ENCODE measurements around the gene ALOX15. TPM values are rescaled to one million over a fixed set of nuclear protein-coding genes. Genes with fewer than 3 reads are reported as not detected.
"Not testable (repeated sequence)": the region's sequence is repeated elsewhere in the genome, so short reads cannot be mapped to it uniquely, and the experiment has no call there.

ALOX15 gene
- total RNA-seq, 1 donor from 2014 or later, result not detected

DNA sequence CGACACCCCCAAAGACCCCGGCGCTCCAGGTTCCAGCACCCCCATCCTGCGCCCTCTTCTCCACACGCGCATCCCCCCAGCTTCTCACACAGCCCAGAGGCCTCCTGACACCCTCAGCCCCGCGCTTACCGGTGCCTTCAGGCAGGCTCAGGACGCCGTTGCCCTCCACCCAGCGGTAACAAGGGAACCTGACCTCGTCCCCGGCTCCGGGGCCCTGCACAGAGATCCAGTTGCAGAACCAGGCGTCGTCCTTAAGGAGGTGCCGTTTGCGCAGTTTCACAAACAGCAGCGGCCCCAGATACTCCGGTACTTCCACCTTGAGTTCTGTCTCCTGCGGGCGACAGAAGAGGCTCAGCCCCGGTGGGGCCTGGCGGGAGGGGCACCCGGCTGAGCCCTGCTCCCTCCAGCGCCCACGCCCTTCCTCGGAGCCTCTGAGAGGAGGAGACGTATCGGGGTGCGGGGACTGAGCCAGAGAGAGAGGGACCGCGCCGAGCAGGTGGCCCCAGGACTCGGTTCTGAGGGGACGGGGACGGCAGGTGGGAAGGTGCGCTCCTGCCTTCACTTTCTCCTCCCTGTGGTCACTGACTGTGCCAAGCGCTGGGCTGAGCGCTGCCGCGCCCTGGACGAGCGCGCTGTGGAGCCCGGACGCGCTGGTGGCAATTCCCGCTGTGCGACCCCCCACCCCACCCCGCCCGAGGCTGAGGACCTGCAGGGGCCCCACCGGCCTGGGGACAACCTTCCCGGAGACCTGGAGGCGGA, 2.0 kb downstream of the ALOX15 start:
- H3K27ac Mint-ChIP-seq; H3K36me3 Mint-ChIP-seq (ENCODE audit: low read depth); H3K9me3 Mint-ChIP-seq: not testable (repeated sequence)
- intact Hi-C loops (cut with micrococcal nuclease), result loop anchor here (5.0 kb wide), 2 partner anchors 77 to 148 kb away; partner anchors contain the start of genes GGT6, GLTPD2 and VMO1
- Mint-ChIP-seq H3K4me1 (peaks cover 24% of the 10 kb centered on the region), H3K27me3 (peaks cover 78% of the 10 kb centered on the region), H3K4me3 (peak overlapping the region; percentile 65)
- peak; percentile 73 for DNase-seq

DNA sequence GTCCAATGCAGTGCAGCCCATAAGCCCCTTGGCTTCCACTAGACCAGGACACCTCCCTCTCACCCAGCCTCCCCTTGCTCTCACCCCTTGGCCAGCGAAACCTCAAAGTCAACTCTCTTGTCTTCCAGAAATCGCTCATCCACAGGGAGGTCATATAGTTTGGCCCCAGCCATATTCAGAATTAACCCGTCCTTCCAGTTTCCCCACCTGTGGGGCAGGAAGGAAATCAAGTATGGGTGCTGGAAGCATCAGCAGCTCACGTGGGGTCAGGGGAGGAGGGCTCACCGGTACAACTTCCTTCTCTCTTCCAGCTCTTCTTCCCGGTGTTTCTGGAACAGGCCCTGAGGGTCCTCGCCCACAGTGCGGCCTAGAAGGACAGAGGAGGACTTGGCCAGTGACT, 2.7 kb downstream of the ALOX15 start:
- not testable (repeated sequence) for H3K9me3 Mint-ChIP-seq; H3K36me3 Mint-ChIP-seq (ENCODE audit: low read depth); H3K27ac Mint-ChIP-seq; DNase-seq
- Mint-ChIP-seq H3K4me3 (peak overlapping the region; percentile 65), H3K27me3 (peaks cover 77% of the 10 kb centered on the region), H3K4me1 (peaks cover 24% of the 10 kb centered on the region)
- intact Hi-C loops (cut with micrococcal nuclease), result loop anchor here (5.0 kb wide), 1 partner anchor 76 kb away; the partner anchor contains the start of gene GGT6

DNA sequence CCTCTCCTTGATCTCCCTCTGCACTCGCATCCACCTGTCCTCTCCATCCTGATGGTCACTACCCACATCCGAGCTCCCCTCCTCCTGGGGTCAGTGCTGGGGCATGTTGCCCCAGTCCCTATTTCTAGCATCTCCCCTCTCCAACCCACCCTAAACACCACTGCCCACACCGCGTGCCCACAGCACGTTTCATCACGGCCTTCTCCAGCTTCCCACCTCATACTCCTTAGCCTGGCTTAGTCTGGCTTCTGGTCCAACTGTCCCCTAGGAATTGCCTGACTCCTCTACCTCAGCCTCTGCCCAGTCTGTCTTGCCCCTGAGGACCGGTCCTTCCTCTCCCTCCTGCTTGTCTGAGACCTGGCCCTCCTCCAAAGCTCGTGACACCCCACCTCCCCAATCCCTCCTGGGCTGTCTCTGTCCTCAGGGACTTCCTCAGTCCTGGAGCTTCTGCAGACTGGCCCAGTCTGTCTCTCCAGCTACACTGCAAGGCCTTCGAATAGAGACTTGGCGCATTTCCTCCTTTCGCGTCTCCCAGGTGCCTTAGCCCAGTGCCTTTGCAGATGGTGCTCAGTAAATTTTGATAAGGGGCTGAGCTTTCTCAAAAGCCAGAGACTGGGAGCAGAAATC, 4.9 kb downstream of the ALOX15 start:
- Mint-ChIP-seq H3K27ac (no peak overlapping the region), H3K4me1 (peaks cover 21% of the 10 kb centered on the region), H3K36me3 (ENCODE audit: low read depth) (no peaks in the 10 kb centered on the region), H3K9me3 (peaks cover 3% of the 10 kb centered on the region), H3K27me3 (peaks cover 61% of the 10 kb centered on the region), H3K4me3 (peak overlapping the region; percentile 23)
- intact Hi-C loops (cut with micrococcal nuclease), result loop anchor here (5.0 kb wide), 1 partner anchor 74 kb away; the partner anchor contains the start of gene GGT6
- DNase-seq, result no peak

DNA sequence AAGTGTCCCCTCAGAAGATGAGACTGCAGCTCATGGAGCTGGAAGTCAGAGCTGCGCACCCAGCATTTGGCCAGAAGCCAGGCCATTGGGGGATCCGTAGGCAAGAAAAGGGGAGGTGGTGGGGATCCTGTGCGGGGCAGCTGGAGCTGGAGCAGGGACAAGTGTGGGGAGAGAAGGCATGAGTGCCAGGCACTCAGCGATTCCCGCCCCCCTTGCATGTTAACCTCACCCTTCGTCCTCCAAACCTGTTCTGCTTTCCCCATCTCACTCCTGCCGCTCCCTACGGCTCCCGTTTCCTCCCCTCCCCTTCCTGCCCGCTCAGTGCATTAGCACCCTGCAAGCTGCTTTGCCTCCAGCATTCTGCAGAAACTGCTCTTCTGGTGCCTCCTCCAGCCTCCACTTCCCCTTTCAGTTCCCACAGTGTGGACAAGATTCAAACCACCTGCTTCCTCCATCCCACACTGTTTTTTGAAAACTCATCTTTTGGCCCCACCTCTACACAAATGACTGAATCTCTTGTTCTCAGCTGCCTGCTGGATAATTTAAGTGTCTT, 5.6 kb downstream of the ALOX15 start:
- intact Hi-C loops (cut with micrococcal nuclease), result loop anchor here (5.0 kb wide), 1 partner anchor 74 kb away; the partner anchor contains the start of gene GGT6
- no peak overlapping the region for H3K27ac Mint-ChIP-seq
- no peak for DNase-seq

DNA sequence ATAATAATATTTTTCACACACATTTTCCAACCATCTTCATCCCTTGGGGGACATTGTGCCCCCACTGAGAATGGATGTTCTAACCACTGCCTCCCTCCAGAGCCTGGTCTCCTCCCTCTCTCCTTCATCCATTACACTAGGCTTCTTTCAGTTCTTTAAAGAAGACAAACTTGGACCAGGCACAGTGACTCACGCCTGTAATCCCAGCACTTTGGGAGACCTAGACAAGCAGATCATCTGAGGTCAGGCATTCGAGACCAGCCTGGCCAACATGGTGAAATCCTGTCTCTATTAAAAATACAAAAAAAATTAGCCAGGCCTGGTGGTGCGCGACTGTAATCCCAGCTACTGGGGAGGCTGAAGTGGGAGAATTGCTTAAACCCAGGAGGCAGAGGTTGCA, 6.5 kb downstream of the ALOX15 start:
- intact Hi-C loops (cut with micrococcal nuclease), result loop anchor here (5.0 kb wide), 1 partner anchor 73 kb away; the partner anchor contains the start of gene GGT6
- DNase-seq, result no peak
- Mint-ChIP-seq H3K4me1 (peaks cover 19% of the 10 kb centered on the region), H3K36me3 (ENCODE audit: low read depth) (no peaks in the 10 kb centered on the region), H3K4me3 (no peak overlapping the region), H3K9me3 (peaks cover 3% of the 10 kb centered on the region), H3K27me3 (peaks cover 54% of the 10 kb centered on the region), H3K27ac (no peak overlapping the region)

More for the DNA sequence above, 5.6 kb downstream of the ALOX15 start:
- peak overlapping the region; percentile 23 for H3K4me3 Mint-ChIP-seq
- H3K27me3 Mint-ChIP-seq, result peaks cover 58% of the 10 kb centered on the region
- H3K36me3 Mint-ChIP-seq (ENCODE audit: low read depth), result no peaks in the 10 kb centered on the region
- peaks cover 19% of the 10 kb centered on the region for H3K4me1 Mint-ChIP-seq
- H3K9me3 Mint-ChIP-seq, result peaks cover 3% of the 10 kb centered on the region

DNA sequence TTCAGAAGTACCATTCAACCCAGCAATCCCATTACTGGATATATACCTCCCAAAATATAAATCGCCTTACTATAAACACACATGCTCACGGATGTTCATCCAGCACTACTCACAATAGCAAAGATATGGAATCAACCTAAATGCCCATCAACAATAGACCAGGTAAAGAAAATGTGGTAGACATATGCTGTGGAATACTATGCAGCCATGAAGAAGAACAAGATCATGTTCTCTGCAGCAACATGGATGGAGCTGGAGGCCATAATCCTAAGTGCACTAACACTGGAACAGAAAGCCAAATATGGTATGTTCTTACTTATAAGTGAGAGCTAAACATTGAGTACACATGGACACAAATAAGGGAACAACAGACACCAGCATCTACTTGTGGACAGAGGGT, 7.8 kb downstream of the ALOX15 start:
- Mint-ChIP-seq H3K9me3 (peaks cover 3% of the 10 kb centered on the region), H3K4me3 (no peak overlapping the region), H3K27ac (no peak overlapping the region), H3K4me1 (peaks cover 15% of the 10 kb centered on the region), H3K36me3 (ENCODE audit: low read depth) (no peaks in the 10 kb centered on the region), H3K27me3 (peaks cover 45% of the 10 kb centered on the region)
- no peak for DNase-seq
- intact Hi-C loops (cut with micrococcal nuclease), result no loop called here

DNA sequence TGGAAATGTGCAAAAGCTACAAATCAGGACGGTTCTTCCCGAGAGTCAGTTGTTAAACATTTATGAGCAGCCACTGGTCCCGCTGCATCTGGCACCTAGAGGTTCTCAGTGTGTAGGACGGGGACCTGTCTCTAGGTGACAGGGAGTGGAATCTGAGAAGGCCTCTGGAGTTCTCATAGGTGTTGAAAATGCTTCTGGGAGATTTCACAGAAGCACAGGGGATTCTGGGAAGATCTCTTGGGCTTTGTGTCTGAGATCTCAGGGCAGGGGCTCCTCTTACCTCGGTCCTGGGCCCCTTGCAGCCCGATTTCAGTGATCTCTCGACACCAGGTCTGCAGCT, 8.9 kb downstream of the ALOX15 start:
- H3K4me1 Mint-ChIP-seq, result peaks cover 14% of the 10 kb centered on the region
- peaks cover 3% of the 10 kb centered on the region for H3K9me3 Mint-ChIP-seq
- no peak for DNase-seq
- intact Hi-C loops (cut with micrococcal nuclease), result no loop called here
- H3K27me3 Mint-ChIP-seq, result peaks cover 40% of the 10 kb centered on the region
- no peak overlapping the region for H3K27ac Mint-ChIP-seq
- H3K4me3 Mint-ChIP-seq, result no peak overlapping the region
- no peaks in the 10 kb centered on the region for H3K36me3 Mint-ChIP-seq (ENCODE audit: low read depth)

DNA sequence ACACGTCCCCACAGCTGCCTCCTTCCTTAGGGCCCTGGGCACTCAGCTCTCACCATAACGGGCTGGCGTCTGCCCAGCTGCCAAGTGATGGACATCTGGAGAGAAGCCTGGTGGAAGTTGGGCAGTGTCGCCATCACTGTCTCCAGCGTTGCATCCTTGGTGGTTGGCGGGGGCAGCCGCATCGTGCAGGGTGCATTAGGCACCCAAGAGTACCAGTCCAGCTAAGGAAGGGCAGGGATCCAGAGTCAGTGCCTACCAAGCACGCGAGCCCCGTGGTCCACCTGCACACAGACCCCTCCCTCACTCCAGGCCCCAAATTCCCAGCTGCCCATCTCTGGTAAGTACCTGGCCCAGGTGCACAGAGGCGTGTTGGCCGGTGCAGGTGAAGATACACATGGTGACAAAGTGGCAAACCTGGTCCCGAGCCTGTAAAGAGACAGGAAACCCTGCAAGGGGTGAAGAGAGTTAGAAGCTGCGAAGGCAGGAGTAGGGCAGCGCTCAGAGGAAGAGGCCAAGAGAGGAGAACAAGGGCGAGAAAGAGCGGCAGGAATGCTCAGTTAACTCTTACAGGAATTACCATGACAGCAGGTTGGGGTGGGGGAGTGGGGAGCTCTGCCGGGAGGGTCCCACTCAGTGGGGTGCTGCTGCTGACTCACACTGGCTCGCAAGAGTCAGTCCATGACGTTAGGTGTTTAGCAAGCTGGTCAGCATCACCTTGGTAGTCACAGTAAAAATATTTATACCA, 9.5 kb downstream of the ALOX15 start:
- H3K9me3 Mint-ChIP-seq, result peaks cover 3% of the 10 kb centered on the region
- peaks cover 14% of the 10 kb centered on the region for H3K4me1 Mint-ChIP-seq
- DNase-seq, result no peak
- peaks cover 40% of the 10 kb centered on the region for H3K27me3 Mint-ChIP-seq
- intact Hi-C loops (cut with micrococcal nuclease), result no loop called here
- no peak overlapping the region for H3K27ac Mint-ChIP-seq
- no peak overlapping the region for H3K4me3 Mint-ChIP-seq
- H3K36me3 Mint-ChIP-seq (ENCODE audit: low read depth), result no peaks in the 10 kb centered on the region

DNA sequence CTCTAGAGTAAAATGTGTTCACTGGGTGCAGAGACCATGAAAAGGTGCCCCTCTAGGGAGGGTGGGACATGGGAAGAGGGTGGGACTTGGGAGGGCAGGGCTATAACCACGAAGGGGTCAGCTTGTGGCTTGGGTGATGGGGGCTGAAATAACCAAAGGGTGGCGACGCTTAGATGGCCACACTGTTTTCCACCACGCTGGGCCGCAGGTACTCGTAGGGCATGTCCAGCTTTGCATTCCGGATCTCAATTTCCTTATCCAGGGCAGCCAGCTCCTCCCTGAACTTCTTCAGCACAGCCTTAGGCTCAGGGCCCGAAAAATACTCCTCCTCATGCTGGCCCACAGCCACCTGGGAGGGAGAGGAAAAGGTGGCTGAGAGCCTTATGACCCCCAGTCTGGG, 10.0 kb downstream of the ALOX15 start:
- H3K4me3 Mint-ChIP-seq, result no peak overlapping the region
- peaks cover 10% of the 10 kb centered on the region for H3K4me1 Mint-ChIP-seq
- peaks cover 3% of the 10 kb centered on the region for H3K9me3 Mint-ChIP-seq
- H3K36me3 Mint-ChIP-seq (ENCODE audit: low read depth), result no peaks in the 10 kb centered on the region
- H3K27me3 Mint-ChIP-seq, result peaks cover 39% of the 10 kb centered on the region
- no peak overlapping the region for H3K27ac Mint-ChIP-seq
- no peak for DNase-seq
- intact Hi-C loops (cut with micrococcal nuclease), result no loop called here

DNA sequence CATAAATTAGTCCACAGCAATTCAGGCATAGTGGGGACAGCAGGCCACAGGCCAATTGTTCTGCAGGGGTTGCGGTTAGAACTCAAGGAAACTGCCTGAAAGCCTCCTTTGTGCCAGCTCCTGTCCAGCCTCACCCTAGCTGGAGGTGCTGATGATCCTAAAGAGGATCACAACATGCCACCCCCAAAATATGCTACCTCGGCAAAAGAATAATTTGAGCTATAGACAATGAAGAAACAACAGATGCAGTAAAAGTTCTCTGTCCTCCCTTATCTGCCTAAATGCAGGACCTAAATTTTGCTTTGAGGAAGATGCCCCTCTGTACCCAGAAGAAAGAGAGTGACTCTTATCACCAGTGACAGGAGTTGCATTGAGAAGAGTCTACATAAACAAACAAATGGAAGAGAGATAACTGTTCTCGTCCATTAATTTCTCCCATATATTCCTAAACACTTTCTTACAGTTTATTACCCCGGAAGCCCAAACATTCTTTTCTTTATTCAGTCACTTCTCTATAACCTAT, 14.7 kb downstream of the ALOX15 start:
- intact Hi-C loops (cut with micrococcal nuclease), result loop anchor here (1.0 to 2.0 kb wide), 2 partner anchors 60 to 206 kb away; no protein-coding TSS in a partner anchor

DNA sequence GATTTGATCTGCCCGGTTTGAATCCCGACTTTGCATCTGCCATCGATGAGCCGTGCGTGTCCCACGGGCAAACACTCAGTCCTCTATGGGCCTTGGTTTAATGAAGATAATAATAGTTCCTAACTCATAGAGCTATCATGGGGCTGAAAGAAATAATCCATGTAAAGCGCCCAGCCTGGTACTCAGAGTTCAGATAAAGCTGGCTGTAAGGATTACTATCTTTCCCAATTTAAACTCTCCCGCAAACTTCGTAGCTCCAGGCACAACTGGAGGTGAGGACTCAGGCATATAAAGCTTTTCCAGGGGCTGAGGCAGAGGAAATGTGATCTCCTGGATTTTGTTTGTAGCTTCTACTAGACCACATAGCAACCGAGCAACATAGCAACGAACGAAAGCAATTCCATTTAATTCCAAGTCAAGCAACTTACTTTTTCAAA, 16.3 kb downstream of the ALOX15 start:
- intact Hi-C loops (cut with micrococcal nuclease), result no loop called here
- Mint-ChIP-seq H3K9me3 (no peaks in the 10 kb centered on the region), H3K36me3 (ENCODE audit: low read depth) (no peaks in the 10 kb centered on the region), H3K4me3 (no peak overlapping the region), H3K4me1 (peaks cover 6% of the 10 kb centered on the region), H3K27me3 (peaks cover 37% of the 10 kb centered on the region), H3K27ac (no peak overlapping the region)
- no peak for DNase-seq

More for the DNA sequence above, 14.7 kb downstream of the ALOX15 start:
- Mint-ChIP-seq H3K4me1 (peaks cover 6% of the 10 kb centered on the region), H3K9me3 (no peaks in the 10 kb centered on the region), H3K27me3 (peaks cover 39% of the 10 kb centered on the region), H3K4me3 (no peak overlapping the region), H3K27ac (no peak overlapping the region), H3K36me3 (ENCODE audit: low read depth) (no peaks in the 10 kb centered on the region)
- no peak for DNase-seq

DNA sequence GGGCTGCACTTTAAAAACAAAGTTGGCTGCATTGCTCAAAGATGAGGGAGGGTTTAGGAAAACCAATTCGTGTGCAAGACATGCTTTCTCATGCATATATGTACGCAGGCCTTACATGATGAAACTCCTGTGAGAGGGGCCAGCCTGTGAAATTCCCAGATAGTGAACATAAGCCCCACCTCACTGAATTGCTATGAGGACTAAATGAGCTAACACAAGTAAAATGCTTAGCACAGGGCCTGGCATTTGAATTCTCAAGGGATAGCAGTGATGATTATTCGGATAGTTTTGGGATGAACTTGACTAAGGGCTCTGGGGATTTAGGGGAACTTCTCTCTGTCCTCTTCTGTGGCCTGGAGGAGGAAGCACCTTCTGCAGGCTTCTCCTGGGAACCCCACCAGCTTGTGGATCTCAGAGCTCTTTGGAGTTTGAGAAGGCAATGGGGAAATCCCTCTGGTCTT, 17.0 kb downstream of the ALOX15 start:
- H3K4me3 Mint-ChIP-seq; H3K4me1 Mint-ChIP-seq; H3K9me3 Mint-ChIP-seq; H3K27ac Mint-ChIP-seq; DNase-seq; intact Hi-C loops (cut with micrococcal nuclease); H3K36me3 Mint-ChIP-seq (ENCODE audit: low read depth): not testable (repeated sequence)
- peaks cover 37% of the 10 kb centered on the region for H3K27me3 Mint-ChIP-seq

DNA sequence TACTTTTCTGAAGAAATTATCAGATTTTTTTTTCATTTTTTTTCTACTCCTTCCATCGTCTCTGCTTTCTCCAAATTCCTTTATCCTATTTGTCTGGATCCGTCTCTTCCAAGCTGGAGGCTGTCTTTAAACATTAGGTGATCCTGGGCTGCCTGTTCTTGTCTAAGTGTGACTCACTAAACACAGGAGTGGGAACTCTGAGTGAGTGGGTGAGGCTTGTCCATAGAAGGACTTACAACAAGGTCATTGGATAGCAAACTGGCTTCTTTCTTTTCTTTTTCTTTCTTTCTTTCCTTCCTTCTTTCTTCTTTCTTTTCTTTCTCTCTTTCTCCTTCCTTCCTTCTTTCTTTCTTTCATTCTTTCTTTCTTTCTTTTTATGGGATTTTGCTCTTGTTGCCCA, 18.2 kb downstream of the ALOX15 start:
- Mint-ChIP-seq H3K9me3 (no peaks in the 10 kb centered on the region), H3K27me3 (peaks cover 37% of the 10 kb centered on the region), H3K27ac (no peak overlapping the region), H3K36me3 (ENCODE audit: low read depth) (no peaks in the 10 kb centered on the region), H3K4me1 (peaks cover 6% of the 10 kb centered on the region), H3K4me3 (no peak overlapping the region)
- intact Hi-C loops (cut with micrococcal nuclease), result no loop called here
- DNase-seq, result no peak

All from activated CD4-positive, alpha-beta T cell treated with anti-CD3 and anti-CD28 coated beads, Interleukin-2, amount 10 ng/mL, durations not matched to agents 24 days and 14 days (primary cell).